Activated effector memory CD4-positive, alpha-beta T cell treated with anti-CD3 and anti-CD28 coated beads, Interleukin-2, amount 50 U/mL, for 16 hours (primary cell): ENCODE data around the gene MIEF2.
"Not testable (repeated sequence)": the region's sequence is repeated elsewhere in the genome, so short reads cannot be mapped to it uniquely, and the experiment has no call there.

Experiments used
- DNase-seq: peaks from one replicate; pipeline ENCODE4 v3.0.0-alpha.2; 2020

The MIEF2 gene

GRCh38 chr17:18257268-18257981 lies 3.0 kb upstream of the MIEF2 start:
- peak; percentile 72 for DNase-seq

GRCh38 chr17:18257982-18258355 lies 2.5 kb upstream of the MIEF2 start:
- peak; percentile 85 for DNase-seq

DNA sequence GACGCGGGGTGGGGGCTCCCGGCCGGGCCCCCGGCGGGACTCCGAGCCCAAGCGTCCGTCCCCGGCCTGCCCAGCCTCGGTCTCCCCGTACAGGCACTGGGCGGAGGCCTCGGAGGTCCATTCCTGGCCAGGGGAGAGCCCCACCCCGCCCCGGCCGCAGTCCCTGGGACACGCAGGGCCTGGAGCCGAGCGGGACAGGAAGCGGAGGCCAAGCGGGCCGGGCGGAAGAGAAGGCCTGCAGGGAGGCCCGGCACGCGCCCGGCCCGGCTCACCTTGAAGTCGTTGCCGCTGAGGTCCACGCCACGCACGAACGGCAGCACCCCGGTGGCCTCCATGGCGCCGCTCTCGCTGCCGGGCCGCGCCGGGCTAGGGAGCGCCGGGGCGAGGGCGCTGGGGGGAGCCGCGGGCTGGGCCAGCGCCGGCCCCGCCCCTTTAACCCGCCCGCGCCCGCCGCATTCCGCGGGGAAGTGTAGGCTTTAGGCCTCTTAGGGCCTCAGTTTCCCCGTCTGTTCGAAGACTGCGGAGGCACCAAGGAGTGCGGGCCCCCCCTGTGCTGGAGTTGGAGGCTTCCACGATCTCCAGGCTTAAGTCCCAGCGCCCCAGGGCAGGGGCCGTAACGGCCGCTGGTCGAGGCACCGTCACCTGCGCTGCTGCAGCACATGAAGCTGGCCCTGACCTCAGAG lies 2.0 kb upstream of the MIEF2 start, which contains the start of gene FLII:
FLII (minus strand) TSS at position 383 of the 683 bp plus-strand sequence; CDS start at position 335, 48 bp downstream.
- peak; percentile 88 for DNase-seq

DNA sequence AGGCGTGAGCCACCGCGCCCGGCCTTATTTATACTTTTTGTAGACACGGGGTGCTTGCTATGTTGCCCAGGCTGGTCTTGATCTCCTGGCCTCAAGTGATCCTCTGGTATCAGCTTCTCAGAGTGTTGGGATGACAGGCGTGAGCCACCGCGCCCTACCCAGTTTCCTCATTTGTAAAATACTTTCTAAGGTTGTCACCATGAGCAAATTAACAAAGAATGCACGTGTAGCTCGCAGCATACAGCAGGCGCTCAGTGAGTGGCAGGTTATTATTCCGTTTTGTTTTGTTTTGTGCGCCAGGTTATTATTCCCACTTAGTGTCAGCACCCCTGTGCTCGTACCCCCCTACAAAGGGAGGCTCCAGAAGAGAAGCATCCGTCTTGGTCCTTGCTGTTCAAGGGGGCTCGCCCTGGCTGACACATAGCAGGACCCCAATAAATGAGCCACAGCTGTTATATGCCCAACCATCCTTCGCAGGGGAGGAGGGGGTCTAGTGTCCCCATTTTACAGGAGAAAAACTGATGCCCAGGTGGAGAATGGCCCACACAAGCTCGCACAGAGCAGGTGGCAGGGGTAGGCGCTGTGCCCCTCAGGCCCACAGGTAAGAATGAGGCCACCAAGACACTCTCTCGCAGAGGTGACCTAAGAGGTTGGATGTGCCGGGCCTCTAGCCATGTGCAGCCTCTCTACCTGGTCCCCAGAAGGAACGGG lies 686 bp upstream of the MIEF2 start:
- DNase-seq, result no peak

GRCh38 chr17:18261146-18261515 lies 669 bp downstream of the MIEF2 start:
- peak; percentile 77 for DNase-seq

GRCh38 chr17:18261659-18262058 lies 1.2 kb downstream of the MIEF2 start:
- no peak for DNase-seq

DNA sequence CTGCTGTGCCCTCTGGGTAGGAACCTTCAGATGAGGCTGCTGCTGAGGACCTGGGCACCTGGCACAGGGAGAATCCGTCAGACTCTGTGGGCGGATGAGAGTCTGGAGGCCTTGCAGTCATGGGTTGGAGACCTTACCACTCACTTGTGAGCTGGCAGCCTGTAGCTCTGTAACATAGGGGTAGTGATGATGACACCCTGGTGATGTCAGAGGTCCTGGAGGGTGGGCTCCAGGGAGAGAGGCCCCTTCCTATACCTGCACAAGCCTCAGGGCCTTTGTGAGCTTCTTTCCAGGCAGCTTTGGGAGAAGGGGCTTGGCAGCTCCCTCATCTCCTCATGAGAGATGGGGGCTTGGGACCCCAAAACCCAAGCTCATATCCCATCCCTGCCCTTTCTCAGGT lies 1.6 kb downstream of the MIEF2 start:
- DNase-seq, result no peak

DNA sequence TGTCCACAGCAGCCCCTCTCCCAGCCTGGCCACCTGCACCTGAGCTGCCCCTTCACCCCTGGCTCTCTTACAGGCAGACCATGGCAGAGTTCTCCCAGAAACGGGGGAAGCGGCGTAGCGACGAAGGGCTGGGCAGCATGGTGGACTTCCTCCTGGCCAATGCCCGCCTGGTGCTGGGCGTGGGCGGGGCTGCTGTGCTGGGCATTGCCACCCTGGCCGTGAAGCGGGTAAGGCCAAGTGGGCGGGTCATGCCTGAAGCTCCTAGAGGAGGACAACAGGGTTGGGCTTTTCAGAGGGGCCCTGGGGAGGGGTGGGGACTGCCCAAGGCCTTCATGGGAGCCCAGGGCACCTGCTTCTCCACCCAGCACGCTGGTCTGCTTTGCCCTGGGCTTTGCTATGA lies 2.2 kb downstream of the MIEF2 start:
- DNase-seq, result no peak

- no peak for DNase-seq
Measured at GRCh38 chr17:18263885-18264682, 3.6 kb downstream of the MIEF2 start.

DNA sequence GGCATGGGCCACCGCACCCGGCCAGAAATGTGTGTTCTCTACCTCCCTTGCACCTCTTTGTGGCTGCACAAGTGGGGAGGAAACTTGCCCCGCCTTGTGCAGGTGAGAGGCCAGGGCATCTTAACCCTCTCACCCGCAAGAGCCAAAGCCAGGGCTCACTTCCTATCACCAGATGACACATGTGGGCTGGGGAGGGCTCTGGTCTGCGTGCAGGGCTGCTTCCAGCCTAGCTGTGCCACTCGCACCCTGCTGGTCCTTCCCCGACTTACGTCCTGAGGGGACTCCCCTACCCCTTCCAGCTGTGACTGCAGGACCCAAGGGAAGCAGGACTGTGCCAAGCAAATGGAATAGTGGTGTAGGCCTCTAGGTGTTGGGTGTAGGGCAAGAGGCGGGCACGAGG lies 6.9 kb downstream of the MIEF2 start:
- no peak for DNase-seq

DNA sequence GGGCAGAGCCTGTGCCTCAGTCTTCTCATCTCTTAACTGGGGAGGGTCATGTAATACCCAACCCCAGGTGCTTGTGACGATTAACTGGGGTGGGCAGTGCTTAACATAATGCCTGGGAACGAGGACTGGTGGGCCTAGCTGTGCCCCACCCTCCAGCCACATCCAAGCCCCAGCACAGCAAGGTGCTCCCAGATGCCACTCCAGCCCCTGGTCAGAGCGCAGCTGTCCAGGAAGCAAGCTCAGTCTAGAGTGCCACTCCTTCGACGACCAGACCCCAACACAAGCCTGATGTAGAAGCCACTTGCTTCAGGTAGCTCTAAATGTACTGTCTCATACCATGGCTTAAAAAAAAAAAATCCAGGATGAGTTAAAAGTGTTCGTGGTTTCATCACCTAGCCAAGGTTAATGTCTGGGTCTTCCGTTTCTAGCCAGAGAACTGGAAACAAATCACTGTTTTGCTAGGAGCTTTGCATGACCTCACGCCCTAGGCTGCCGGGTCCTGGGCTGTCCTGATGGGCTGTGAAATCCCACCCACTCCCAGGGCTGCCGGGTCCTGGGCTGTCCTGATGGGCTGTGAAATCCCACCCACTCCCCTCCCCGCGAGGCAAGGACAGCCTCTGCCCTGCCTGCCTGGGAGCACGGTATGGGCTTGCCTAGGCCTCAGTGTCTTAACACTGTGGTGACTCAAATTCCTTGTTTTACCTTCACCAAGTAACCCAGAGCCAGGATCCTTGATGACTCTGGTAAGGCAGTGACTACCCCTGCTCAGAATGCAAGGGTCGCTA lies 7.7 kb downstream of the MIEF2 start:
- DNase-seq, result no peak

DNA sequence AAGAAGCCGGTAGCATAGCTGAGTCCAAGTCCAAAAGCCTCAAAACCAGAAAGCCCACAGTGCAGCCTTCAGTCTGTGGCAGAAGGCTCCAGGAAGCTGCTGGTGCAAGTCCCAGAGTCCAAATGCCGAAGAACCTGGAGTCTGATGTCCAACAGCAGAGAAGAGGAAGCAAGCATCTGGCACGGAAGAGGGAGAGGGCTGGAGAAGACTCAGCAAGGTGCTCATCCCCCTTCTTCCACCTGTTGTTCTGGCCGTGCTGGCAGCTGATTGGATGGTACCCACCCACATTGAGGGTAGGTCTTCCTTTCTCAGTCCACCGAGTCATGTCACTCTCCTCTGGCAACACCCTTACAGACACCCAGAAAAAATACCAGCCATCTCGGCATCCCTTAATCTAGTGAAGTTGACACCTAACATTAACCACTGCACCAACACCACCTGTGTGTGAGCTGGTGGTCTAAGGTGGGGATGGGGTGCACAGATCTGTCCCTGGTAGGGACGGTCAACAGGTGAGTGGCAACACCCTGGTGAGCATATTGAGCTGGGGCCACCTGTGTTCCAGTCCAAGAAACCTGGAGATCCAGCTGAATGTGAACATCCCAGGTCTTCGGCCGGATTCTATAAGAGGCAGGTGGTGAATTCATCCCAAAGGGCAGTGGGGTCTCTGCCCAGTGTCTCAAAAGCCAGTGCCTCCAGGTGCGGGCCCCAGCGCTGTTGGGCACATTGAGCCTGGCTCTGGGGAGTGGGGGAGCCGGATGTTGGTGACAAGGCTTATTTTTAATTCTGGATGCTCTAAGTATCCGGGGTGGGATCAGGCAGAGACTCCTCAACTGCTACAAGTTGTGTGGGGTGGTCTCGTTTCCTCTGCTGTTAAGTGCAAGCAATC lies 9.8 kb downstream of the MIEF2 start:
- DNase-seq, result no peak

DNA sequence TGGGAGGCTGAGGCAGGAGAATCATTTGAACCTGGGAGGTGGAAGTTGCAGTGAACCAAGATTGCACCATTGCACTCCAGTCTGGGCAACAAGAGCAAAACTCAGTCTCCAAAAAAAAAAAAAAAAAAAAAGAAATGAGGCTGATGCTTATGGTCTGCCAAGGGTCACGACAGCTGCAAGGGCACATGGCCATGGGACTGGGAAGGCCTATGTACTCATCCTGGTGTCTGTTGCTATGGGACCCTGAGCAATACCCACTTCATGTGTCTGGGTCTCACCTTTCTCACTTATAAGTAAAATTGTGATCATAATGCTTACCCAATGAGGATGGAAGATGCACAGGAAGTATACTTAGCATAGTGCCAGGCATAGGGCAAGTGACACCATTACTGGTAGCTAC lies 16.6 kb downstream of the MIEF2 start:
- DNase-seq, result no peak

DNA sequence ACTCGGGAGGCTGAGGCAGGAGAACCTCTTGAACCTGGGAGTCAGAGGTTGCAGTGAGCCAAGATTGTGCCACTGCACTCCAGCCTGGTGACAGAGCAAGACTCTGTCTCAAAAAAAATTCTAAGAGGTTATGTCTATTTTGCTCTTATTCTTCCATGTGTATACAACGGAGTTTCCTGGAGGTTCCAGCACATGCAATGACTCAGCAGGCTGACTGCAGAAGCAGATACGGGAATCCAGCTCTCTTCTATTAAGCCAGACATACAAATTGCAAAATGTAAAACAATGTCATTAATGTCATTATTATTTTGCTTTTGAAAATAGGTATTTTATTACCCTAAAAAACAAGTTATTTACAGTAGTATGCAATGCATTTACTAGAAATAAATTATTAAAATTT lies 18.4 kb downstream of the MIEF2 start:
- DNase-seq, result no peak

DNA sequence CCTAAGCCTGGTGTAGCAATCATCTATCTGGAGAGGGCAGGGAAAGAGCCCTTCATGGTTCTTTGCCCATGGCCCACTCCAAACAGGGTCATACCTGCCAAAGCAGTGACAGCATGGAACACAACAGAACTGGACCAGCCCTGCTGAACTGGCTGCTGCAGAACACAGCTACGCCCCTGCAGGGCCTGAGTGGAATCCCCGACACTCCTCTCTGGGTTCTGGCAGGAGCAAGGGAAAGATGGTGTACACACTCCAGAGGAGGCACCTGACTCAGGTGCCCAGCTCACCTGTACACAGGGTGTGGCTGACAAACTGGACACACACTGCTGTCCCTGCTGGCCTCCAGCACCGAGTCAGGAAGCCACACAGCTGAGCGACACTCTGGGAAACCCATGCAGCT lies 19.8 kb downstream of the MIEF2 start:
- no peak for DNase-seq

GRCh38 chr17:18280766-18281371 lies 20.4 kb downstream of the MIEF2 start:
- no peak for DNase-seq

DNA sequence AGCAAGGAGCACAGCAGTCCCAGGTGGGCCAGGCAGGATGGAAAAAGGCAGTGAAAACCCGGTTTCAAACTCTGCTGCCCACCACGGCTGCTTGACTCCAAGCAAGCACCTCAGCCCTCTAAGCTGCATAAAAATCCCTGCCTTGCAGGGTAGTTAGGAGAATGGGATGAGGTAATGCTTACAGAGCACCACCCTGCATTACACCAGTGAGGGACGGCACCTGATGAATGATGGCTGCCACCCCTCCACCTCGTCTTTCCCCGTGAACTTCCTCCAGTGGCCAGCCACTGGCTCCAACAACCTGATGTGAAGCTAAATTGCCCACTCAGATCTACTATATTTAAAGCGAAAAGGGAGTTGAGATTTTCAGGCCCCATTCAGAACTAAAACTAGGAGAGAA lies 21.3 kb downstream of the MIEF2 start:
- no peak for DNase-seq

DNA sequence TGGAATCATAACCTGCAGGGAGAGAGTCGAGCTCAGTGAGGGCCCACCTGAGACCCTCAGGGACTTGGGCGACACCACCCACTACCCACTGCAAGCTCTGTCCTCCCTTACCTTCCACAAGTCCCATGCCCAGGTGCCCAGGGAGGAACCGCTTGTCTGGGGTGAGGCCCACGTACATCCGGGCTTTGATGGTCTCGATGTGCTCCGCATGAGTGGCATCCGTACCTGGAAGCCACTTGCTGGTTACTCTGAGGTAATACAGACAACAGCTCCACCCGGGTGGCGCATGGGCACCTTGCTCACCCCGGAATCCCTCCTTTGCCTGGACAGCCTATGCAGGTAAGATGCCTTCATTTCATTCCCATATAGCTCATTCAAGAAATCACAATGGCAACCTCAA lies 24.8 kb downstream of the MIEF2 start:
- no peak for DNase-seq

DNA sequence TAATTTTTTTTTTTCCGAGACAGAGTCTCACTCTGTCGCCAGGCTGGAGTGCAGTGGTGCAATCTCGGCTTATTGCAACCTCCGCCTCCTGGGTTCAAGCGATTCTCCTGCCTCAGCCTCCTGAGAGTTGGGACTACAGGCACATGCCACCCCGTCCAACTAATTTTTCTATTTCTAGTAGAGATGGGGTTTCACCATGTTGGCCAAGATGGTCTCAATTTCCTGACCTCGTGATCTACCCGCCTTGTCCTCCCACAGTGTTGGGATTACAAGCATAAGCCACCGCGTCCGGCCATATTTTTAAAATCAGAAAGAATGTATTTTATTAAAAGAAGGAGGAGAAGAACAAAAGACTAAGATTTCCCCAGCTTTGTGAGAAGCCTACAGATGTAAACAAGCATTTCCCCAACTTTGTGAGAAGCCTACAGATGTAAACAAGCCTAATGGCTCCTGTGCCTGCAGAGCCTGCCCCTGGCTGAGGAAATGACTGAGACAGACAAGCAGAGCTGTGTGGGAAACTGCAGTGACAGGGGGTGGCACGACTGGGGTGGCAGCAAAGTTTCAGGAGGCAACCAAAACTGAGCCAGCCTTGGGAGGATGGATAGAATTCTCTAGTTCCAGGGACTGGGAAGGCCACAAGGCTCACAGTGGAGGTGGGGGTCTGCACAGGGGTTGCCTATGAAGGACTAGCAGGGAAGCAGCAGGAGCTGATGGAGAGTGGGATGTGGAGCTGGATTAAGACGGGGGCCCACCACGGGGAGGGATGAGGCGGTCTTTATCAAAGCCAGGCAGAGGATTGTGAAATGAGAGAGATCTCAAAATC lies 31.5 kb downstream of the MIEF2 start:
- no peak for DNase-seq

- DNase-seq, result not testable (repeated sequence)
Measured at GRCh38 chr17:18298061-18298460, 37.6 kb downstream of the MIEF2 start.
